ENCODE results near the gene PCDHA3. TPM values are rescaled to one million over a fixed set of nuclear protein-coding genes. Genes with fewer than 3 reads are reported as not detected.
"Not testable (repeated sequence)": the region's sequence is repeated elsewhere in the genome, so short reads cannot be mapped to it uniquely, and the experiment has no call there.

Gene PCDHA3
- total and polyA plus RNA-seq, 2 of the 8 experiments (the other 6 are each of a cell fraction or from before 2014, with no cell fraction given): 0.48 to 0.67 TPM

DNA sequence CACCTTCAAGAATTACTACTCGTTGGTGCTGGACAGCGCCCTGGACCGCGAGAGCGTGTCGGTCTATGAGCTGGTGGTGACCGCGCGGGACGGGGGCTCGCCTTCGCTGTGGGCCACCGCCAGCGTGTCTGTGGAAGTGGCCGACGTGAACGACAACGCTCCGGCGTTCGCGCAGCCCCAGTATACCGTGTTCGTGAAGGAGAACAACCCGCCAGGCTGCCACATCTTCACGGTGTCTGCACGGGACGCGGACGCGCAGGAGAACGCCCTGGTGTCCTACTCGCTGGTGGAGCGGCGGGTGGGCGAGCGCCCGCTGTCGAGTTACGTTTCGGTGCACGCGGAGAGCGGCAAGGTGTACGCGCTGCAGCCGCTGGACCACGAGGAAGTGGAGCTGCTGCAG is 22.1 kb downstream of the PCDHA3 start:
- DNase-seq (ENCODE audit: low read depth in 1 of 2, low spot score in 2 of 2); POLR2A ChIA-PET (ENCODE audit: partially characterized antibody); H2BK120ac ChIP-seq (replicated peaks; ENCODE audit: low read depth, low read length); H2BK12ac ChIP-seq (ENCODE audit: low read depth, low read length); H3K18ac ChIP-seq (ENCODE audit: extremely low read depth, low read length); H3K79me2 ChIP-seq (ENCODE audit: control insufficient read depth in 1 of 2, insufficient read depth in 2 of 2, low read length in 2 of 2); H2BK15ac ChIP-seq (ENCODE audit: low read length); H2BK5ac ChIP-seq (ENCODE audit: low read depth, low read length); H4K5ac ChIP-seq (ENCODE audit: insufficient read length, low read depth, low read length); H3K4me3 ChIP-seq (ENCODE audit: extremely low read depth in 1 of 4, insufficient read depth in 2 of 4, low read depth in 3 of 4, low read length in 4 of 4); H2AK5ac ChIP-seq (ENCODE audit: low read depth, low read length); H3K36me3 ChIP-seq (ENCODE audit: control insufficient read depth in 2 of 4, insufficient read depth in 4 of 4, low read length in 3 of 4); H3K9ac ChIP-seq (replicated peaks in 1 of 4; ENCODE audit: extremely low read depth in 1 of 4, low read depth in 3 of 4, low read length in 3 of 4); H3K4me1 ChIP-seq (replicated peaks in 1 of 4; ENCODE audit: control insufficient read depth in 3 of 4, insufficient read depth in 4 of 4, low read length in 3 of 4); H4K8ac ChIP-seq (ENCODE audit: extremely low read depth, insufficient read depth, low read length); H3K79me1 ChIP-seq (ENCODE audit: low read depth, low read length); H3K9me3 ChIP-seq (ENCODE audit: insufficient read depth in 2 of 2, low read depth in 1 of 2, low read length in 1 of 2); H3K14ac ChIP-seq (ENCODE audit: insufficient read length); H3K56ac ChIP-seq (replicated peaks; ENCODE audit: insufficient read length, low read depth, low read length); H3K23me2 ChIP-seq (ENCODE audit: low read depth, low read length); H2BK20ac ChIP-seq (ENCODE audit: low read length); H3K27me3 ChIP-seq (replicated peaks in 1 of 4; ENCODE audit: control insufficient read depth in 3 of 4, extremely low read depth in 1 of 4, insufficient read depth in 3 of 4, low read length in 3 of 4); H3K4me2 ChIP-seq (ENCODE audit: insufficient read depth in 1 of 2, low read depth in 2 of 2, low read length in 2 of 2); H4K91ac ChIP-seq (replicated peaks; ENCODE audit: insufficient read length, low read length); H4K20me1 ChIP-seq (replicated peaks in 1 of 2; ENCODE audit: control insufficient read depth in 1 of 2, insufficient read depth in 2 of 2, low read length in 2 of 2); H3K23ac ChIP-seq (ENCODE audit: insufficient read length); FAIRE-seq; H3K27ac ChIP-seq (ENCODE audit: low read depth, low read length); H2AFZ ChIP-seq (ENCODE audit: low read length); H3K4ac ChIP-seq (replicated peaks; ENCODE audit: insufficient read length, low read depth, low read length): not testable (repeated sequence)
- CTCF ChIA-PET (ENCODE audit: partially characterized antibody): interaction anchor here (1.8 to 5.5 kb wide), 2 partner anchors 15 to 18 kb away, joined by 11 to 49 read pairs; partner anchors contain the start of genes PCDHA4 and PCDHA8
- 93% methylated on average over 32 of the region's 48 CpGs; no CpG with 5 or more reads in 1 of the 2 experiments for WGBS, 2 experiments (ENCODE audit: extremely low coverage in 1 of 2, insufficient coverage in 1 of 2, insufficient read length in 1 of 2, insufficient replicate concordance in 2 of 2, low coverage in 1 of 2, low lambda C conversion rate in 2 of 2, missing lambda C conversion rate in 1 of 2)
